Kidney (tissue), 14 donors: ENCODE results near the gene SYTL1. TPM values are rescaled to one million over a fixed set of nuclear protein-coding genes. Genes with fewer than 3 reads are reported as not detected.
A peak's percentile ranks its signal among the peaks of the same experiment; 100 is the strongest.

Experiments used
- DNase-seq, 5 donors: peaks; one replicate each; pipeline ENCODE4 v3.0.0-alpha.2; 2013 to 2020
- FAIRE-seq: peaks from 2 replicates; lab custom pipeline; 2012; peaks lifted over from hg19 to GRCh38; lab: Jason Lieb, UNC
- H3K27ac ChIP-seq, 2 donors: one replicate each; pipeline ENCODE4 v1.7.0; 2013; ENCODE audit warnings: low read depth in 2 of 2, low read length in 2 of 2, inconsistent platforms in 1 of 2
- H3K27me3 ChIP-seq: one replicate; pipeline ENCODE4 v1.7.1; 2013; ENCODE audit warnings: low read length, inconsistent platforms; ENCODE audit not compliant: control insufficient read depth, insufficient read depth
- H3K36me3 ChIP-seq, 3 donors: one replicate each; pipeline versions ENCODE4 v1.7.0 to v1.7.1; 2013; ENCODE audit warnings: low read length in 3 of 3, control low read depth in 1 of 3, inconsistent platforms in 1 of 3; ENCODE audit not compliant: insufficient read depth in 3 of 3, control insufficient read depth in 2 of 3
- H3K4me1 ChIP-seq, 3 donors: one replicate each; pipeline versions ENCODE4 v1.7.0 to v1.7.1; 2013; ENCODE audit warnings: low read length in 3 of 3, inconsistent platforms in 1 of 3, low read depth in 1 of 3; ENCODE audit not compliant: control insufficient read depth in 2 of 3, insufficient read depth in 2 of 3
- H3K4me3 ChIP-seq, 3 donors: one replicate each; pipeline versions ENCODE4 v1.7.0 to v1.8.1; 2013; ENCODE audit warnings: low read length in 3 of 3, control low read depth in 1 of 3, inconsistent platforms in 1 of 3
- H3K9ac ChIP-seq, 3 donors: one replicate each; pipeline versions ENCODE4 v1.7.0 to v1.7.1; 2013; ENCODE audit warnings: low read length in 3 of 3, control low read depth in 1 of 3, inconsistent platforms in 1 of 3
- H3K9me3 ChIP-seq, 3 donors: one replicate each; pipeline versions ENCODE4 v1.7.0 to v1.7.1; 2013; ENCODE audit warnings: low read length in 3 of 3, control low read depth in 1 of 3, inconsistent platforms in 1 of 3; ENCODE audit not compliant: control insufficient read depth in 2 of 3, insufficient read depth in 1 of 3
- CTCF ChIP-seq: IDR thresholded peaks from 3 replicates; pipeline ENCODE4 v1.5.1; 2012; ENCODE audit warnings: mild to moderate bottlenecking, moderate library complexity, borderline replicate concordance; ENCODE audit not compliant: insufficient read depth; ENCODE audit errors: extremely low read depth
- intact Hi-C: fragments of 100-400 bp; cut with DNase I; formaldehyde crosslinking; loops from one replicate; pipeline ENCODE4 v1.11.1; 2022
- polyA plus RNA-seq: library from polyadenylated mRNA; stranded (reverse); fragments of 350-450 nt; fragmentation: Illumina TruSeq; extraction: RNeasy Lipid Tissue Mini Kit (QIAGEN cat#74804); gene quantifications from one replicate; pipeline ENCODE4 v1.2.3, GENCODE V29; 2014; ENCODE audit warnings: low read depth, low replicate concordance; ENCODE audit not compliant: insufficient read depth
- total RNA-seq: library from RNA; stranded (reverse); fragmentation: NEBNext Ultra II Directional; extraction: Animal tissue kit (Norgen Biotek cat#: 25700); gene quantifications from one replicate; pipeline ENCODE4 v1.2.1, GENCODE V29; 2021
- donor health status: control.
- donor health status: control.
- donor health status: control.
- donor health status: control.
- donor health status: control.
- donor health status: DM: yes; HTN: yes; CAD: no.
- donor health status: Normal renal cell carcinoma (clear cell type).

SYTL1 gene
- total and polyA plus RNA-seq, 2 donors from 2014 or later: 5.9 to 19.3 TPM

- intact Hi-C loops: no loop called here
- no peak for FAIRE-seq
- no peak overlapping the region for H3K27ac ChIP-seq
- H3K27me3 ChIP-seq: no peaks in the 10 kb centered on the region
- H3K9me3 ChIP-seq: no peaks in the 10 kb centered on the region
- H3K4me1 ChIP-seq: no peaks in the 10 kb centered on the region
- no peak for TF ChIP-seq CTCF
- no peak for DNase-seq
- no peak overlapping the region for H3K9ac ChIP-seq
- no peak overlapping the region for H3K4me3 ChIP-seq
- H3K36me3 ChIP-seq: peaks cover 5 to 45% (median 20%) of the 10 kb centered on the region in 3 donors
Observed at GRCh38 chr1:27335506-27336422, 6.1 kb upstream of the SYTL1 start.

GRCh38 chr1:27336756-27337155 lies 5.1 kb upstream of the SYTL1 start:
- FAIRE-seq (no peak), DNase-seq (peak in 1 of 5 donors; percentile 32)
- H3K27ac ChIP-seq: no peak overlapping the region
- no peaks in the 10 kb centered on the region for H3K4me1 ChIP-seq
- intact Hi-C loops: no loop called here
- no peaks in the 10 kb centered on the region for H3K9me3 ChIP-seq
- no peaks in the 10 kb centered on the region for H3K27me3 ChIP-seq
- no peak overlapping the region for H3K4me3 ChIP-seq
- H3K36me3 ChIP-seq: peaks cover 5 to 36% (median 20%) of the 10 kb centered on the region in 3 donors
- TF ChIP-seq CTCF: no peak
- no peak overlapping the region for H3K9ac ChIP-seq

- Histone ChIP-seq H3K36me3 (peaks cover 2 to 17% (median 15%) of the 10 kb centered on the region in 3 donors), H3K4me1 (peaks cover 0 to 2% (median 0%) of the 10 kb centered on the region in 3 donors), H3K27me3 (no peaks in the 10 kb centered on the region), H3K9ac (no peak overlapping the region), H3K9me3 (no peaks in the 10 kb centered on the region), H3K27ac (no peak overlapping the region), H3K4me3 (no peak overlapping the region)
- DNase-seq (no peak), FAIRE-seq (no peak)
- intact Hi-C loops: no loop called here
- TF ChIP-seq CTCF: no peak
Observed at GRCh38 chr1:27338751-27339150, 3.1 kb upstream of the SYTL1 start.
